SK-N-SH treated with all-trans-retinoic acid at 6 μM for 48 hours (cell line): ENCODE measurements around the gene CDON.

Experiments
- CSRNP3 ChIP-seq: fragments of 250-450 bp; sonication (Bioruptor Pico); IDR thresholded peaks from 2 replicates; pipeline ENCODE4 v1.5.1; 2021; ENCODE audit warnings: mild to moderate bottlenecking, moderate library complexity
- ESRRG ChIP-seq: fragments of 250-450 bp; sonication (Bioruptor Pico); IDR thresholded peaks from 2 replicates; pipeline ENCODE4 v1.6.1; 2021; ENCODE audit warnings: mild to moderate bottlenecking
- ISL1 ChIP-seq: fragments of 250-450 bp; sonication (Bioruptor Pico); IDR thresholded peaks from 2 replicates; pipeline ENCODE4 v2.1.2; 2022; ENCODE audit warnings: mild to moderate bottlenecking, moderate library complexity
- OSR1 ChIP-seq: fragments of 250-450 bp; sonication (Bioruptor Pico); IDR thresholded peaks from 2 replicates; pipeline ENCODE4 v1.8.0; 2022; ENCODE audit warnings: moderate library complexity, mild to moderate bottlenecking, inconsistent platforms
- PPARA ChIP-seq: fragments of 250-450 bp; sonication (Bioruptor Pico); IDR thresholded peaks from 2 replicates; pipeline ENCODE4 v1.5.0; 2020; ENCODE audit warnings: mild to moderate bottlenecking, borderline replicate concordance
- RARB ChIP-seq: fragments of 250-450 bp; sonication (Bioruptor Pico); IDR thresholded peaks from 2 replicates; pipeline ENCODE4 v1.8.0; 2021; ENCODE audit warnings: mild to moderate bottlenecking, moderate library complexity
- SNAI2 ChIP-seq: fragments of 250-450 bp; sonication (Bioruptor Pico); IDR thresholded peaks from 2 replicates; pipeline ENCODE4 v1.5.0; 2020; ENCODE audit warnings: mild to moderate bottlenecking, moderate library complexity
- TSHZ2 ChIP-seq: fragments of 250-450 bp; sonication (Bioruptor Pico); IDR thresholded peaks from 2 replicates; pipeline ENCODE4 v1.5.0; 2020; ENCODE audit warnings: mild to moderate bottlenecking, moderate library complexity
- ZFP3 ChIP-seq: fragments of 250-450 bp; sonication (Bioruptor Pico); IDR thresholded peaks from 2 replicates; pipeline ENCODE4 v1.5.0; 2020; ENCODE audit warnings: mild to moderate bottlenecking, moderate library complexity
- ZFP30 ChIP-seq: fragments of 450-650 bp; formaldehyde crosslinking; IDR thresholded peaks from 2 replicates; pipeline ENCODE4 v1.5.0; 2022; ENCODE audit warnings: mild to moderate bottlenecking, moderate library complexity
- ZNF565 ChIP-seq: fragments of 450-650 bp; formaldehyde crosslinking; conservative IDR thresholded peaks from 2 replicates; pipeline ENCODE4 v1.5.0; 2020; ENCODE audit warnings: low read depth, mild to moderate bottlenecking, moderate library complexity
- TF ChIP-seq, protein P1 (sequence below): fragments of 250-450 bp; sonication (Bioruptor Pico); IDR thresholded peaks from 2 replicates; pipeline ENCODE4 v1.8.0; 2020; ENCODE audit warnings: mild to moderate bottlenecking, moderate library complexity, borderline replicate concordance

GRCh38 chr11:125921042-125921441 lies 141.6 kb downstream of the CDON start:
- TF ChIP-seq CSRNP3 (CRISPR knock-in tag) (no peak), ISL1 (CRISPR knock-in tag) (no peak), PPARA (CRISPR knock-in tag) (no peak), TSHZ2 (CRISPR knock-in tag) (no peak), ZFP3 (CRISPR knock-in tag) (no peak), ZNF565 (CRISPR knock-in tag) (no peak), OSR1 (no peak), RARB (no peak), SNAI2 (CRISPR knock-in tag) (no peak), ESRRG (CRISPR knock-in tag) (no peak), ZFP30 (no peak)
- TF ChIP-seq, protein P1, sequence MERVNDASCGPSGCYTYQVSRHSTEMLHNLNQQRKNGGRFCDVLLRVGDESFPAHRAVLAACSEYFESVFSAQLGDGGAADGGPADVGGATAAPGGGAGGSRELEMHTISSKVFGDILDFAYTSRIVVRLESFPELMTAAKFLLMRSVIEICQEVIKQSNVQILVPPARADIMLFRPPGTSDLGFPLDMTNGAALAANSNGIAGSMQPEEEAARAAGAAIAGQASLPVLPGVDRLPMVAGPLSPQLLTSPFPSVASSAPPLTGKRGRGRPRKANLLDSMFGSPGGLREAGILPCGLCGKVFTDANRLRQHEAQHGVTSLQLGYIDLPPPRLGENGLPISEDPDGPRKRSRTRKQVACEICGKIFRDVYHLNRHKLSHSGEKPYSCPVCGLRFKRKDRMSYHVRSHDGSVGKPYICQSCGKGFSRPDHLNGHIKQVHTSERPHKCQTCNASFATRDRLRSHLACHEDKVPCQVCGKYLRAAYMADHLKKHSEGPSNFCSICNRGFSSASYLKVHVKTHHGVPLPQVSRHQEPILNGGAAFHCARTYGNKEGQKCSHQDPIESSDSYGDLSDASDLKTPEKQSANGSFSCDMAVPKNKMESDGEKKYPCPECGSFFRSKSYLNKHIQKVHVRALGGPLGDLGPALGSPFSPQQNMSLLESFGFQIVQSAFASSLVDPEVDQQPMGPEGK (CRISPR knock-in tag), result no peak
